B cell (primary cell): Measurements from ENCODE around the gene SNX17. TPM values are rescaled to one million over a fixed set of nuclear protein-coding genes. Genes with fewer than 3 reads are reported as not detected.
A peak's percentile ranks its signal among the peaks of the same experiment; 100 is the strongest.

Experiments used
- ATAC-seq: fragments of 200-7000 bp; cut with Tn5 transposase; one replicate; pipeline ENCODE4 v1.10.0; 2021; ENCODE audit warnings: low read depth, mild to moderate bottlenecking, moderate number of reproducible peaks, moderate library complexity
- CTCF ChIA-PET: fragments of 350-600 bp; sonication (Branson Sonifier 250); formaldehyde crosslinking; loops from one replicate; lab custom pipeline; 2021; ENCODE audit warnings: antibody characterized with exemption, inconsistent platforms; lab: Charles Lee
- POLR2A ChIA-PET: fragments of 350-600 bp; sonication (Branson Sonifier 250); formaldehyde crosslinking; loops from one replicate; lab custom pipeline; 2021; ENCODE audit warnings: antibody characterized with exemption; lab: Charles Lee
- DNase-seq: peaks from one replicate; pipeline ENCODE4 v3.0.0; 2013
- H2AFZ ChIP-seq: 2 replicates; pipeline ENCODE4 v1.6.1; 2012; ENCODE audit warnings: mild to moderate bottlenecking, low read depth, low read length; ENCODE audit not compliant: insufficient read depth, poor library complexity, severe bottlenecking
- H3K27ac ChIP-seq, 2 donors: 1 replicate in 1 of 2; 2 replicates in 1 of 2; pipeline ENCODE4 v1.5.1; 2012 to 2013; ENCODE audit warnings: low read length in 2 of 2, mild to moderate bottlenecking in 2 of 2, moderate library complexity in 1 of 2
- H3K27me3 ChIP-seq, 4 experiments: fragments of 200-600 bp in 1 of 4; sonication (generic) in 1 of 4; replicated peaks in 1 of 4; 1 replicate in 2 of 4; 2 replicates in 2 of 4; pipeline versions ENCODE4 v1.6.1 to v1.7.0; 2013 to 2016; ENCODE audit warnings: low read length in 3 of 4, mild to moderate bottlenecking in 2 of 4, mixed read lengths in 1 of 4, moderate library complexity in 1 of 4; ENCODE audit not compliant: insufficient read depth in 4 of 4, control insufficient read depth in 3 of 4; ENCODE audit errors: control extremely low read depth in 1 of 4
- H3K36me3 ChIP-seq, 2 experiments: replicated peaks in 1 of 2; 1 replicate in 1 of 2; 2 replicates in 1 of 2; pipeline versions ENCODE4 v1.6.1 to v1.7.1; 2013; ENCODE audit warnings: low read length in 1 of 2; ENCODE audit not compliant: insufficient read depth in 2 of 2, control insufficient read depth in 1 of 2; ENCODE audit errors: control extremely low read depth in 1 of 2, extremely low read depth in 1 of 2
- H3K4me1 ChIP-seq, 2 donors: fragments of 200-600 bp in 1 of 2; sonication (generic) in 1 of 2; 1 replicate in 1 of 2; 2 replicates in 1 of 2; pipeline versions ENCODE4 v1.5.1 to v1.6.1; 2013 to 2017; ENCODE audit warnings: low read length in 2 of 2; ENCODE audit not compliant: control insufficient read depth in 2 of 2, insufficient read depth in 2 of 2
- H3K4me2 ChIP-seq: replicated peaks from 2 replicates; pipeline ENCODE3; 2012; ENCODE audit warnings: mild to moderate bottlenecking, low read depth, low read length; ENCODE audit not compliant: poor library complexity, severe bottlenecking
- H3K4me3 ChIP-seq, 5 experiments: fragments of 200-600 bp in 1 of 5; sonication (generic) in 1 of 5; 1 replicate in 3 of 5; 2 replicates in 2 of 5; pipeline versions ENCODE4 v1.5.1 to v1.7.0; 2011 to 2016; ENCODE audit warnings: low read length in 4 of 5, mild to moderate bottlenecking in 4 of 5, low read depth in 2 of 5, control low read depth in 1 of 5, moderate library complexity in 1 of 5; ENCODE audit not compliant: insufficient read depth in 1 of 5; ENCODE audit errors: control extremely low read depth in 1 of 5, extremely low read depth in 1 of 5
- H3K79me2 ChIP-seq: fragments of 200-600 bp; sonication (generic); one replicate; pipeline ENCODE4 v1.6.0; 2016; ENCODE audit warnings: low read length; ENCODE audit not compliant: control insufficient read depth, insufficient read depth
- H3K9ac ChIP-seq: fragments of 200-600 bp; sonication (generic); 2 replicates; pipeline ENCODE4 v1.6.1; 2017; ENCODE audit warnings: mild to moderate bottlenecking, low read length, moderate library complexity
- H3K9me3 ChIP-seq, 3 donors: one replicate each; pipeline versions ENCODE4 v1.6.1 to v1.7.1; 2013; ENCODE audit warnings: low read length in 2 of 3; ENCODE audit not compliant: control insufficient read depth in 2 of 3, insufficient read depth in 1 of 3; ENCODE audit errors: control extremely low read depth in 1 of 3
- H4K20me1 ChIP-seq: 2 replicates; pipeline ENCODE4 v1.6.0; 2012; ENCODE audit warnings: mild to moderate bottlenecking, low read length; ENCODE audit not compliant: insufficient read depth, control insufficient read depth, poor library complexity, severe bottlenecking
- H3K27ac Mint-ChIP-seq: one replicate; pipeline ENCODE4 v1.8.0; 2021; ENCODE audit warnings: mixed read lengths
- H3K27me3 Mint-ChIP-seq: one replicate; pipeline ENCODE4 v1.8.0; 2021; ENCODE audit warnings: mixed read lengths
- H3K4me1 Mint-ChIP-seq: one replicate; pipeline ENCODE4 v1.8.0; 2021; ENCODE audit warnings: mixed read lengths
- H3K4me3 Mint-ChIP-seq: one replicate; pipeline ENCODE4 v1.8.0; 2021; ENCODE audit warnings: mixed read lengths
- H3K9me3 Mint-ChIP-seq: one replicate; pipeline ENCODE4 v1.8.0; 2022; ENCODE audit warnings: mixed read lengths; ENCODE audit not compliant: insufficient read depth
- EZH2 ChIP-seq: IDR thresholded peaks from 2 replicates; pipeline ENCODE4 v1.6.1; 2012; ENCODE audit warnings: borderline replicate concordance, low read depth, mild to moderate bottlenecking, moderate library complexity, low read length; ENCODE audit not compliant: insufficient read depth, poor library complexity, severe bottlenecking
- WGBS: methylation state at CpG from one replicate; pipeline ENCODE4 v1.1.5; 2013; ENCODE audit warnings: missing lambda C conversion rate; ENCODE audit not compliant: insufficient coverage; 5-methylcytosine and 5-hydroxymethylcytosine counted together
- intact Hi-C: fragments of 100-400 bp; cut with micrococcal nuclease; formaldehyde crosslinking; loops from one replicate; pipeline ENCODE4 v1.10.0; 2022
- polyA plus RNA-seq: library from polyadenylated mRNA; depleted of rRNA; stranded (reverse); fragments of >200 nt; gene quantifications from 2 replicates; pipeline ENCODE4 v1.2.3, GENCODE V29; 2012
- total RNA-seq, 2 donors: library from RNA; stranded (reverse); fragments of 120-200 nt in 1 of 2; gene quantifications; 1 replicate in 1 of 2; 2 replicates in 1 of 2; pipeline versions ENCODE4 v1.2.3 to v1.2.4, GENCODE V29; 2013 to 2022
- TF ChIP-seq, protein P1 (sequence below): fragments of 200-600 bp; IDR thresholded peaks from one replicate; pipeline ENCODE4 v1.8.0; 2022; ENCODE audit warnings: antibody characterized with exemption, mild to moderate bottlenecking

SNX17 gene
- total and polyA plus RNA-seq, 2 donors (not counting 1 experiment from before 2014, with no cell fraction given), result 103 to 158 TPM

DNA sequence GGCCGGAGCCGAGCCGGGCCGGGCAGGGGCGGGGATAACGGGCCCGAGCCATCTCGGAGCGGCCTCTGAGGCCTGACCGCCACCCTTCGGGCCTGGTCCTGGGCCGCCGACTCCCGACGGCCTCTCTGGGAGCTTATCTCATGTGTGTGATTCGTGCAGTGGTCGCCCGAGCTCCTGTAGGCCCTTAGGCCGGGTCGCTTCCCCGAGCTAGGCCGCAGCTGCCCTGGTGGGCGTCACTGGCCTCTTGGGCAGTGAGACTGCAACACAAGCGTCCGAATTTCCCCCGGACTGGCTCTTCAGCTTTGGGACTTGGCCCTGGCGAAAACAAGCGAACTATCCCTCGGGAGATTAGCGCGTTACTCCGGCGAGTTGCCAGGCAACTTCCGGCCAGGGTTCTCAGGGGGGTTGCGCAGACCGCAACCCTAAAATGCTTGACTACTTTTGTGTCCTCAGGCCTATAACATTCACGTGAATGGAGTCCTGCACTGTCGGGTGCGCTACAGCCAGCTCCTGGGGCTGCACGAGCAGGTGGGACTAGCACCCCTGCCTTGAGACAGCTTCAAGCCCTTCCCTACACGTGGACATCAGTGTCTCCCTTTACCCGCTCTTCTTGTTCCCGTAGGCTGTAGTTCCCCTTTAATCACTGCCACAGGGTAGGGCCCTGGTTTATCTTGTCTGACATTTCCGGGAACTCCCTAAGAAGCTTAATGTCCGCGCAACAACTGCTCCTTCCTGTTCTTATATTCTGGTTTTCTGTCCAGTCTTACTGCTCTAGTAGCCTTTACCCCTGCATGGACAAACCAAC, 602 bp downstream of the SNX17 start:
- no peak for TF ChIP-seq EZH2
- TF ChIP-seq, protein P1, sequence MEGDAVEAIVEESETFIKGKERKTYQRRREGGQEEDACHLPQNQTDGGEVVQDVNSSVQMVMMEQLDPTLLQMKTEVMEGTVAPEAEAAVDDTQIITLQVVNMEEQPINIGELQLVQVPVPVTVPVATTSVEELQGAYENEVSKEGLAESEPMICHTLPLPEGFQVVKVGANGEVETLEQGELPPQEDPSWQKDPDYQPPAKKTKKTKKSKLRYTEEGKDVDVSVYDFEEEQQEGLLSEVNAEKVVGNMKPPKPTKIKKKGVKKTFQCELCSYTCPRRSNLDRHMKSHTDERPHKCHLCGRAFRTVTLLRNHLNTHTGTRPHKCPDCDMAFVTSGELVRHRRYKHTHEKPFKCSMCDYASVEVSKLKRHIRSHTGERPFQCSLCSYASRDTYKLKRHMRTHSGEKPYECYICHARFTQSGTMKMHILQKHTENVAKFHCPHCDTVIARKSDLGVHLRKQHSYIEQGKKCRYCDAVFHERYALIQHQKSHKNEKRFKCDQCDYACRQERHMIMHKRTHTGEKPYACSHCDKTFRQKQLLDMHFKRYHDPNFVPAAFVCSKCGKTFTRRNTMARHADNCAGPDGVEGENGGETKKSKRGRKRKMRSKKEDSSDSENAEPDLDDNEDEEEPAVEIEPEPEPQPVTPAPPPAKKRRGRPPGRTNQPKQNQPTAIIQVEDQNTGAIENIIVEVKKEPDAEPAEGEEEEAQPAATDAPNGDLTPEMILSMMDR, result no peak
- H3K4me1 ChIP-seq, result peaks cover 31 to 34% of the 10 kb centered on the region in 2 donors
- peaks cover 0 to 57% of the 10 kb centered on the region in 2 experiments for H3K36me3 ChIP-seq
- H3K27me3 ChIP-seq, result no peaks in the 10 kb centered on the region
- WGBS, result under 1% methylated on average over 46 of the region's 46 CpGs
- DNase-seq (peak; percentile 85), ATAC-seq (peak; percentile 31)
- peak overlapping the region; percentile 86 to 96 (median 88) for H3K4me3 ChIP-seq
- ChIA-PET POLR2A (interaction anchor here (0.6 to 4.2 kb wide), 15 partner anchors 9 to 1523 kb away, joined by 3 to 36 read pairs (median 4); partner anchors contain the start of genes ABHD1, ATRAID, GTF3C2 and MPV17), CTCF (interaction anchor here (1.0 to 2.1 kb wide), 9 partner anchors 9 to 313 kb away, joined by 3 to 12 read pairs (median 5); partner anchors contain the start of genes GTF3C2, MPV17, NRBP1 and PPM1G)
- peaks cover 79% of the 10 kb centered on the region for H3K79me2 ChIP-seq
- Mint-ChIP-seq H3K27me3 (no peaks in the 10 kb centered on the region), H3K4me1 (peaks cover 31% of the 10 kb centered on the region), H3K9me3 (no peaks in the 10 kb centered on the region), H3K4me3 (peak overlapping the region; percentile 96), H3K27ac (peak overlapping the region; percentile 100)
- peak overlapping the region; percentile 84 to 95 for H3K27ac ChIP-seq
- H3K9ac ChIP-seq, result peak overlapping the region; percentile 95
- no peaks in the 10 kb centered on the region for H3K9me3 ChIP-seq
- H2AFZ ChIP-seq, result peak overlapping the region; percentile 95
- intact Hi-C loops, result loop anchor here (1.0 to 2.0 kb wide), 14 partner anchors 9 to 320 kb away; partner anchors contain the start of genes AGBL5, ATRAID, CAD and CCDC121
- H4K20me1 ChIP-seq, result peaks cover 28% of the 10 kb centered on the region
- peak overlapping the region; percentile 88 for H3K4me2 ChIP-seq

DNA sequence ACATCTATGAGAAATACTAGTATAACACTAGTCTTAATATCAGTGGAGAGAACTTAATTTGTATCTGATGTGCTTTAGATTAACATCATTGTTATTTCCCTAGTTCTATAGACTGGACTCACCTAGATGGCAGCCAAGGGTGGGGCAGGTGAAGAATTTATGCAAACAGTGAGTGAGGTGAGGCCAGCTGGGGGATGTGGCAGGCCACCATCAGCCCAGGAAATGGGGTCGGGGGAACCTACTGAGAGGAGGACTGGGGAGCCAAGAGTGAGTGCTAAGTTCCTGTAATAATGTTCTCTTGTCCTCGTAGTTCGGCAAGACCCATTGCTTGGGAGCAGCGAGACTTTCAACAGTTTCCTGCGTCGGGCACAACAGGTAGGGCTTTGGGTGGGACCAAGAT, 2.5 kb downstream of the SNX17 start:
- Histone ChIP-seq H3K27me3 (no peaks in the 10 kb centered on the region), H3K4me3 (no peak overlapping the region), H3K27ac (peak overlapping the region in 1 of 2 donors; percentile 95), H2AFZ (no peak overlapping the region), H3K4me2 (no peak overlapping the region), H3K9me3 (no peaks in the 10 kb centered on the region), H3K36me3 (peaks cover 0 to 58% of the 10 kb centered on the region in 2 experiments), H4K20me1 (peaks cover 47% of the 10 kb centered on the region), H3K79me2 (peaks cover 94% of the 10 kb centered on the region), H3K9ac (no peak overlapping the region), H3K4me1 (peaks cover 31 to 34% of the 10 kb centered on the region in 2 donors)
- WGBS, result 92% methylated on average over 6 of the region's 6 CpGs
- H3K27me3 Mint-ChIP-seq, result no peaks in the 10 kb centered on the region
- intact Hi-C loops, result no loop called here
- peak overlapping the region; percentile 71 for H3K27ac Mint-ChIP-seq
- H3K4me3 Mint-ChIP-seq, result peak overlapping the region; percentile 43
- no peak for DNase-seq
- CTCF ChIA-PET, result no interaction called here
- no peaks in the 10 kb centered on the region for H3K9me3 Mint-ChIP-seq
- TF ChIP-seq, protein P1, result no peak
- no peak for ATAC-seq
- peaks cover 36% of the 10 kb centered on the region for H3K4me1 Mint-ChIP-seq
- POLR2A ChIA-PET, result no interaction called here
